Panc1 (cell line): Measurements from ENCODE around the gene DPH1.

Experiments used
- CTCF ChIP-seq: fragments of 450-650 bp; IDR thresholded peaks from 2 replicates; pipeline ENCODE4 v1.5.1; 2017; ENCODE audit warnings: mild to moderate bottlenecking
- POLR2AphosphoS5 ChIP-seq: IDR thresholded peaks from 2 replicates; pipeline ENCODE4 v1.6.1; 2012; ENCODE audit warnings: mild to moderate bottlenecking, low read depth, low read length, moderate library complexity
- REST ChIP-seq, 2 experiments: IDR thresholded peaks; 2 replicates each; pipeline ENCODE4 v1.6.1; 2011 to 2012; ENCODE audit warnings: low read depth in 2 of 2, control low read depth in 1 of 2, low read length in 1 of 2, mild to moderate bottlenecking in 1 of 2, moderate library complexity in 1 of 2; ENCODE audit not compliant: insufficient read depth in 1 of 2
- SIN3A ChIP-seq: IDR thresholded peaks from 2 replicates; pipeline ENCODE4 v1.6.1; 2012; ENCODE audit warnings: low read depth, mild to moderate bottlenecking, low read length, moderate library complexity, borderline replicate concordance; ENCODE audit not compliant: insufficient read depth
- TCF7L2 ChIP-seq: IDR thresholded peaks from 2 replicates; pipeline ENCODE4 v1.6.1; 2011; ENCODE audit warnings: mild to moderate bottlenecking, low read depth, low read length, inconsistent platforms

GRCh38 chr17:2092253-2092652 is 62.3 kb downstream of the DPH1 start:
- TF ChIP-seq CTCF (no peak), POLR2AphosphoS5 (no peak), REST (IDR thresholded peaks at IDR 0.05; ENCODE audit: insufficient read depth in 1 of 2, low read depth in 2 of 2, low read length in 1 of 2) (no peak), SIN3A (no peak), TCF7L2 (no peak)
